SK-N-MC (cell line): ENCODE measurements around the gene COX6B1.

Source experiments
- EZH2 ChIP-seq: fragments of 200-600 bp; sonication (generic); IDR thresholded peaks from one replicate; pipeline ENCODE4 v1.6.1; 2017; ENCODE audit warnings: antibody characterized with exemption
- FOXP2 ChIP-seq: optimal IDR thresholded peaks from 2 replicates; pipeline ENCODE3; 2011; ENCODE audit warnings: mild to moderate bottlenecking, moderate library complexity; ENCODE audit not compliant: insufficient read depth; ENCODE audit errors: extremely low read length, control extremely low read depth
- POLR2AphosphoS5 ChIP-seq: IDR thresholded peaks from 2 replicates; pipeline ENCODE4 v1.6.1; 2012; ENCODE audit warnings: mild to moderate bottlenecking, low read depth, low read length, borderline replicate concordance

DNA sequence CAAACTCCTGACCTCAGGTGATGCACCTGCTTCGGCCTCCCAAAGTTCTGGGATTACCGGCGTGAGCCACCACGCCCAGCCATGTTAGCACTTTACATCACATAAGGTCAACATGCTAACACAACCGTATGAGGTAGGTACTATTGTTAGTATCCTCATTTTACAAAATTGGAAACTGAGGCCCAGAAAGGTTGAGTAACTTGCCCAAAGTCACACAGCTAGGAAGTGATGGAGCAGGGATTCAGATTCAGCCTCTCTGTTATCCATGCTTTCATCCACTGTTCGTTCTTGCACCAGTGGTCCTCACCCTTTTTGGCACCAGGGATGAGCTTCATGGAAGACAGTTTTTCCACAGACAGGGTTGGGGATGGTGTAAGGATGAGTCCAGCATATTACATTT lies 8.6 kb downstream of the COX6B1 start:
- no peak for TF ChIP-seq EZH2
- no peak for TF ChIP-seq POLR2AphosphoS5
- no peak for TF ChIP-seq FOXP2
